HL-60 (cell line): ENCODE data around the gene SCLY.

Experiments
- DNase-seq, 2 experiments: peaks; one replicate each; pipeline ENCODE4 v3.0.0-alpha.2; 2010 to 2020; ENCODE audit warnings: low read depth in 1 of 2, low spot score in 1 of 2
- H3K27ac ChIP-seq: fragments of 250-450 bp; sonication (Bioruptor Pico); replicated peaks from 2 replicates; pipeline ENCODE4 v1.5.1; 2020; ENCODE audit warnings: mild to moderate bottlenecking, moderate library complexity
- H3K27me3 ChIP-seq: fragments of 250-450 bp; sonication (Bioruptor Pico); 2 replicates; pipeline ENCODE4 v1.5.1; 2021; ENCODE audit warnings: mild to moderate bottlenecking, moderate library complexity; ENCODE audit not compliant: insufficient read depth, poor library complexity, severe bottlenecking
- H3K4me3 ChIP-seq: replicated peaks from 2 replicates; pipeline ENCODE4 v1.5.1; 2011; ENCODE audit warnings: mild to moderate bottlenecking, control low read depth, low read length; ENCODE audit not compliant: insufficient read depth
- GABPA ChIP-seq: IDR thresholded peaks from 2 replicates; pipeline ENCODE4 v1.6.1; 2012; ENCODE audit warnings: low read depth
- POLR2AphosphoS5 ChIP-seq: IDR thresholded peaks from 2 replicates; pipeline ENCODE4 v1.6.1; 2012; ENCODE audit warnings: low read depth
- SPI1 ChIP-seq: IDR thresholded peaks from 2 replicates; pipeline ENCODE4 v1.6.1; 2012; ENCODE audit warnings: low read depth, mild to moderate bottlenecking, borderline replicate concordance
- TF ChIP-seq, protein P1 (sequence below): IDR thresholded peaks from 2 replicates; pipeline ENCODE4 v1.6.1; 2012; ENCODE audit warnings: low read depth; ENCODE audit not compliant: insufficient replicate concordance
- TF ChIP-seq, protein P2 (sequence below): IDR thresholded peaks from one replicate; pipeline ENCODE4 v1.5.1; 2011; ENCODE audit warnings: low read length, control low read depth, inconsistent platforms; ENCODE audit not compliant: insufficient read depth

SCLY gene

GRCh38 chr2:238104691-238105371 is 44.0 kb downstream of the SCLY start:
- H3K27ac ChIP-seq, result no peak overlapping the region
- no peaks in the 10 kb centered on the region for H3K27me3 ChIP-seq
- no peak for DNase-seq
- no peak overlapping the region for H3K4me3 ChIP-seq
- TF ChIP-seq SPI1 (no peak), GABPA (no peak), POLR2AphosphoS5 (no peak)
- TF ChIP-seq, protein P1, sequence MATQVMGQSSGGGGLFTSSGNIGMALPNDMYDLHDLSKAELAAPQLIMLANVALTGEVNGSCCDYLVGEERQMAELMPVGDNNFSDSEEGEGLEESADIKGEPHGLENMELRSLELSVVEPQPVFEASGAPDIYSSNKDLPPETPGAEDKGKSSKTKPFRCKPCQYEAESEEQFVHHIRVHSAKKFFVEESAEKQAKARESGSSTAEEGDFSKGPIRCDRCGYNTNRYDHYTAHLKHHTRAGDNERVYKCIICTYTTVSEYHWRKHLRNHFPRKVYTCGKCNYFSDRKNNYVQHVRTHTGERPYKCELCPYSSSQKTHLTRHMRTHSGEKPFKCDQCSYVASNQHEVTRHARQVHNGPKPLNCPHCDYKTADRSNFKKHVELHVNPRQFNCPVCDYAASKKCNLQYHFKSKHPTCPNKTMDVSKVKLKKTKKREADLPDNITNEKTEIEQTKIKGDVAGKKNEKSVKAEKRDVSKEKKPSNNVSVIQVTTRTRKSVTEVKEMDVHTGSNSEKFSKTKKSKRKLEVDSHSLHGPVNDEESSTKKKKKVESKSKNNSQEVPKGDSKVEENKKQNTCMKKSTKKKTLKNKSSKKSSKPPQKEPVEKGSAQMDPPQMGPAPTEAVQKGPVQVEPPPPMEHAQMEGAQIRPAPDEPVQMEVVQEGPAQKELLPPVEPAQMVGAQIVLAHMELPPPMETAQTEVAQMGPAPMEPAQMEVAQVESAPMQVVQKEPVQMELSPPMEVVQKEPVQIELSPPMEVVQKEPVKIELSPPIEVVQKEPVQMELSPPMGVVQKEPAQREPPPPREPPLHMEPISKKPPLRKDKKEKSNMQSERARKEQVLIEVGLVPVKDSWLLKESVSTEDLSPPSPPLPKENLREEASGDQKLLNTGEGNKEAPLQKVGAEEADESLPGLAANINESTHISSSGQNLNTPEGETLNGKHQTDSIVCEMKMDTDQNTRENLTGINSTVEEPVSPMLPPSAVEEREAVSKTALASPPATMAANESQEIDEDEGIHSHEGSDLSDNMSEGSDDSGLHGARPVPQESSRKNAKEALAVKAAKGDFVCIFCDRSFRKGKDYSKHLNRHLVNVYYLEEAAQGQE, result no peak
- TF ChIP-seq, protein P2, sequence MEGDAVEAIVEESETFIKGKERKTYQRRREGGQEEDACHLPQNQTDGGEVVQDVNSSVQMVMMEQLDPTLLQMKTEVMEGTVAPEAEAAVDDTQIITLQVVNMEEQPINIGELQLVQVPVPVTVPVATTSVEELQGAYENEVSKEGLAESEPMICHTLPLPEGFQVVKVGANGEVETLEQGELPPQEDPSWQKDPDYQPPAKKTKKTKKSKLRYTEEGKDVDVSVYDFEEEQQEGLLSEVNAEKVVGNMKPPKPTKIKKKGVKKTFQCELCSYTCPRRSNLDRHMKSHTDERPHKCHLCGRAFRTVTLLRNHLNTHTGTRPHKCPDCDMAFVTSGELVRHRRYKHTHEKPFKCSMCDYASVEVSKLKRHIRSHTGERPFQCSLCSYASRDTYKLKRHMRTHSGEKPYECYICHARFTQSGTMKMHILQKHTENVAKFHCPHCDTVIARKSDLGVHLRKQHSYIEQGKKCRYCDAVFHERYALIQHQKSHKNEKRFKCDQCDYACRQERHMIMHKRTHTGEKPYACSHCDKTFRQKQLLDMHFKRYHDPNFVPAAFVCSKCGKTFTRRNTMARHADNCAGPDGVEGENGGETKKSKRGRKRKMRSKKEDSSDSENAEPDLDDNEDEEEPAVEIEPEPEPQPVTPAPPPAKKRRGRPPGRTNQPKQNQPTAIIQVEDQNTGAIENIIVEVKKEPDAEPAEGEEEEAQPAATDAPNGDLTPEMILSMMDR, result no peak

DNA sequence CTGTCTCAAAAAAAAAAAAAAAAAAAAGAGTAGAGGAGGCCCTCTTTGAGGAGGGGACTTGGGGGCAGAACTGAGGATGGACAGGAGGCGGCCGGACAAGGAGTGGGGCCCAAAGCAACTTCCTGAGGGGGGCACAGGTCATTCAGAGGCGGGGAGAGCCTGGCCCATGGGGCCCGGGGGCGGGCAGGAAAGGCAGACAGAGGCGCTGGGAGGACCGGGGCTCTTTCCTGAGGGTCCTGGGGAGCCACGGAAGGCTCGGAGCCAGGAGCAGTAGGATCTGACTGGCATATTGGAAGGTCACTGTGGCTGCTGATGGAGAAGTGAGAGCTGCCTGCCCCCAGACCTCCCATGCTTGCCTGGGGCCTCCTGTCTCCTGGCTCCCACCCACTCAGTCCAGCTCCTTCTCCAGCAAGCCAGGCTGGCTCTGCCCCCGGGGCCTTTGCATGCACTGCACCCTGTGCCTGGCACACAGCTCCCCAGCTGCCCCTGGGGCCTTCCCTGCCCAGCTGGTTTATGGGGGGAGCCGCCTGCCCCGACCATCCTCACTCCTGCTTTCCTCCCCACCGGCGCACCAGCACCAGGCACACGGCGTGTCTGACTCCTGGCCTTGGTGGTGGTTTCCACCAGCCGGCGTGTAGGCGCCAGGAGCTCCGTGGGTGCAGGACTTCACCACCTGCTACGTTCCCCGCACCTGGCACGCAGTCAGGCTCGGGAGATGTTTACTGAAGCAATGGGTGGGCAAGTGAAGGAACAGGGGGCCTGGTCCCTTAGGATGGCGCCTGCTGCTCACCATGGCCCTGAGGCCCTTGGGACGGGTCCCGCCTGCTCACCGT is 44.9 kb downstream of the SCLY start:
- no peak overlapping the region for H3K27ac ChIP-seq
- H3K4me3 ChIP-seq, result no peak overlapping the region
- DNase-seq, result no peak

GRCh38 chr2:238106339-238106697 is 45.5 kb downstream of the SCLY start:
- Histone ChIP-seq H3K27ac (no peak overlapping the region), H3K27me3 (no peaks in the 10 kb centered on the region), H3K4me3 (no peak overlapping the region)
- TF ChIP-seq SPI1, result no peak
- TF ChIP-seq POLR2AphosphoS5, result no peak
- TF ChIP-seq, protein P1, result no peak
- TF ChIP-seq GABPA, result no peak
- TF ChIP-seq, protein P2, result no peak
- no peak for DNase-seq

More for the DNA sequence above, 44.9 kb downstream of the SCLY start:
- no peak for TF ChIP-seq GABPA
- TF ChIP-seq, protein P1, result no peak
- no peak for TF ChIP-seq SPI1
- H3K27me3 ChIP-seq, result no peaks in the 10 kb centered on the region
